GM12878 (cell line): Measurements from ENCODE around the gene PODN. TPM values are rescaled to one million over a fixed set of nuclear protein-coding genes. Genes with fewer than 3 reads are reported as not detected.

Experiments
- ATAC-seq: fragments of 200-7000 bp; cut with Tn5 transposase; 3 replicates; pipeline ENCODE4 v1.9.1; 2020; ENCODE audit warnings: mild to moderate bottlenecking, moderate library complexity
- BruUV-seq: library from RNA; stranded (reverse); fragments of 400-500 nt; replicated peaks from 2 replicates; lab custom pipeline; 2021; lab: Mats Ljungman, UMichigan
- CTCF ChIA-PET: fragments of 300-600 bp; sonication (Branson Sonifier 250); formaldehyde crosslinking; extraction: SDS; loops from one replicate; lab custom pipeline; 2021; ENCODE audit warnings: inconsistent platforms; lab: Yijun Ruan, JAX
- POLR2A ChIA-PET: fragments of 350-600 bp; formaldehyde crosslinking; extraction: SDS; loops from one replicate; lab custom pipeline; 2021; ENCODE audit warnings: inconsistent platforms; lab: Charles Lee
- RAD21 ChIA-PET: fragments of 300-600 bp; sonication (Branson Sonifier 250); formaldehyde crosslinking; loops from one replicate; lab custom pipeline; 2023; ENCODE audit warnings: antibody characterized with exemption; ENCODE audit not compliant: unreplicated experiment; lab: Charles Lee
- SMC1A ChIA-PET: fragments of 300-600 bp; sonication (Branson Sonifier 250); formaldehyde crosslinking; loops from one replicate; lab custom pipeline; 2023; ENCODE audit not compliant: unreplicated experiment, uncharacterized antibody; lab: Charles Lee
- DNase-seq: peaks from one replicate; pipeline ENCODE4 v3.0.0-alpha.2; 2011; ENCODE audit warnings: low read depth, low spot score
- FAIRE-seq: peaks from 3 replicates; lab custom pipeline; 2011; peaks lifted over from hg19 to GRCh38; lab: Jason Lieb, UNC
- H2AFZ ChIP-seq: 2 replicates; pipeline ENCODE4 v1.6.0; 2011; ENCODE audit warnings: low read depth, low read length, control low read depth; ENCODE audit not compliant: control insufficient read depth
- H3K27ac ChIP-seq: 2 replicates; pipeline ENCODE4 v1.5.1; 2011; ENCODE audit warnings: control low read depth; ENCODE audit not compliant: control insufficient read depth, insufficient read depth
- H3K27me3 ChIP-seq, 2 experiments: replicated peaks in 1 of 2; 2 replicates each; pipeline versions ENCODE4 v1.6.0 to v1.6.1; 2011; ENCODE audit warnings: low read length in 1 of 2; ENCODE audit not compliant: control insufficient read depth in 2 of 2, insufficient read depth in 2 of 2
- H3K36me3 ChIP-seq, 2 experiments: 2 replicates each; pipeline ENCODE4 v1.5.1; 2011; ENCODE audit warnings: low read length in 1 of 2; ENCODE audit not compliant: control insufficient read depth in 2 of 2, insufficient read depth in 2 of 2
- H3K4me1 ChIP-seq: 2 replicates; pipeline ENCODE4 v1.6.1; 2011; ENCODE audit warnings: mild to moderate bottlenecking, low read length, moderate library complexity, mixed read lengths; ENCODE audit not compliant: control insufficient read depth, insufficient read depth
- H3K4me2 ChIP-seq: 2 replicates; pipeline ENCODE4 v1.6.0; 2011; ENCODE audit warnings: control low read depth; ENCODE audit not compliant: control insufficient read depth, insufficient read depth
- H3K4me3 ChIP-seq: fragments of 200-600 bp; sonication (generic); 2 replicates; pipeline ENCODE4 v1.5.1; 2016
- H3K79me2 ChIP-seq: 2 replicates; pipeline ENCODE4 v1.6.0; 2011; ENCODE audit warnings: low read length; ENCODE audit not compliant: control insufficient read depth, insufficient read depth
- H3K9ac ChIP-seq: 2 replicates; pipeline ENCODE4 v1.8.0; 2011; ENCODE audit warnings: low read length, control low read depth, mixed read lengths; ENCODE audit not compliant: control insufficient read depth, insufficient read depth
- H3K9me3 ChIP-seq: replicated peaks from 3 replicates; pipeline ENCODE4 v1.5.1; 2011; ENCODE audit warnings: mild to moderate bottlenecking, low read length; ENCODE audit not compliant: control insufficient read depth, insufficient read depth
- H4K20me1 ChIP-seq: 2 replicates; pipeline ENCODE4 v1.6.0; 2011; ENCODE audit not compliant: control insufficient read depth, insufficient read depth
- FOXK2 ChIP-seq: fragments of 450-650 bp; IDR thresholded peaks from 2 replicates; pipeline ENCODE4 v1.6.1; 2017; ENCODE audit warnings: mild to moderate bottlenecking, moderate library complexity
- MEF2A ChIP-seq: IDR thresholded peaks from 2 replicates; pipeline ENCODE4 v1.6.1; 2011; ENCODE audit warnings: low read depth, mild to moderate bottlenecking, low read length, moderate library complexity; ENCODE audit not compliant: insufficient read depth
- NR2C1 ChIP-seq: fragments of 450-650 bp; IDR thresholded peaks from 2 replicates; pipeline ENCODE4 v1.6.1; 2017; ENCODE audit warnings: antibody characterized with exemption, mild to moderate bottlenecking, moderate library complexity
- SMAD1 ChIP-seq: fragments of 450-650 bp; IDR thresholded peaks from 2 replicates; pipeline ENCODE4 v1.6.1; 2018; ENCODE audit warnings: mild to moderate bottlenecking, low read depth; ENCODE audit not compliant: partially characterized antibody
- ZNF274 ChIP-seq: IDR thresholded peaks from one replicate; pipeline ENCODE4 v1.8.0; 2011; ENCODE audit not compliant: insufficient read length, insufficient read depth
- WGBS: methylation state at CpG from one replicate; pipeline ENCODE4 v1.1.6; 2016; ENCODE audit warnings: low lambda C conversion rate; ENCODE audit not compliant: insufficient replicate concordance, insufficient coverage; ENCODE audit errors: missing lambda C conversion rate; 5-methylcytosine and 5-hydroxymethylcytosine counted together
- in situ Hi-C: fragments of 300-500 bp; cut with MboI; formaldehyde crosslinking; loops from 9 replicates; pipeline ENCODE4 v1.14.3; 2018; ENCODE audit warnings: mixed read lengths
- intact Hi-C: fragments of 100-400 bp; cut with micrococcal nuclease; formaldehyde crosslinking; loops from one replicate; pipeline ENCODE4 v1.14.2; 2022; ENCODE audit not compliant: unreplicated experiment
- polyA plus RNA-seq, 11 experiments: library from polyadenylated mRNA; depleted of rRNA in 4 of 11; unstranded in 6 of 11; stranded (reverse) in 5 of 11; fragments of >200 nt; fragmentation: Nextera tagmentation in 4 of 11; fragmentation: Illumina TruSeq in 1 of 11; extraction: Ambion mirVana in 4 of 11; extraction: Trizol in 1 of 11; gene quantifications; 1 replicate in 1 of 11; 2 replicates in 10 of 11; pipeline versions ENCODE4 v1.2.1 to v1.2.3, GENCODE V29; 2011 to 2016; ENCODE audit warnings: inconsistent platforms in 2 of 11, missing spikeins in 2 of 11, low read depth in 1 of 11
- total RNA-seq, 4 experiments: library from RNA; depleted of rRNA in 3 of 4; stranded (reverse); fragments of >200 nt in 3 of 4; fragmentation: Illumina TruSeq in 1 of 4; extraction: Trizol in 1 of 4; gene quantifications; 2 replicates each; pipeline versions ENCODE4 v1.2.1 to v1.2.3, GENCODE V29; 2013 to 2021
- TF ChIP-seq, protein P1 (sequence below): fragments of 450-650 bp; formaldehyde crosslinking; IDR thresholded peaks from 2 replicates; pipeline ENCODE4 v1.4.0; 2020; ENCODE audit warnings: mild to moderate bottlenecking, moderate library complexity

Gene PODN
- total and polyA plus RNA-seq, 10 of the 15 experiments (the other 5 are each of a cell fraction or from before 2014, with no cell fraction given) = 0.10 TPM; not detected in 9

DNA sequence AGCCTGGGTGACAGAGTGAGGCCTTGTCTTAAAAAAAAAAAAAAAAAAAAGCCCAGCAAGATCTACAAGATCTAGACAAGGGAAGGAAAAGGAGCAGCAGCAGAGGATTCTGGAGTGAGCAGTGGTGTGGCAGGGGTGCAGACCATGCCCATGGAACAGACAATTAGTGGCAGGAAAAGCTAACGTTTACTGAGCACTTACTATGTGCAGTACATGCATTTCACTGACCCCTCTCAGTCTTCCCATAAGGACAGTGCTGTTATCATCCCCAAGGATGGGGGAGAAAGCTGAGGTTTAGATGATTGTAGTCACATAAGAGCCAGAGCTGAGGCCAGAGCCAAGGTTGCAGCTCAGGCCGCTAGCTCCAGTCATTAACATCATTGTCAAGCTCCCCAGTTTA is 5.9 kb downstream of the PODN start (continued):
- no peak for TF ChIP-seq MEF2A
- no peak for TF ChIP-seq SMAD1
- TF ChIP-seq FOXK2 = no peak
- no peak for TF ChIP-seq ZNF274

DNA sequence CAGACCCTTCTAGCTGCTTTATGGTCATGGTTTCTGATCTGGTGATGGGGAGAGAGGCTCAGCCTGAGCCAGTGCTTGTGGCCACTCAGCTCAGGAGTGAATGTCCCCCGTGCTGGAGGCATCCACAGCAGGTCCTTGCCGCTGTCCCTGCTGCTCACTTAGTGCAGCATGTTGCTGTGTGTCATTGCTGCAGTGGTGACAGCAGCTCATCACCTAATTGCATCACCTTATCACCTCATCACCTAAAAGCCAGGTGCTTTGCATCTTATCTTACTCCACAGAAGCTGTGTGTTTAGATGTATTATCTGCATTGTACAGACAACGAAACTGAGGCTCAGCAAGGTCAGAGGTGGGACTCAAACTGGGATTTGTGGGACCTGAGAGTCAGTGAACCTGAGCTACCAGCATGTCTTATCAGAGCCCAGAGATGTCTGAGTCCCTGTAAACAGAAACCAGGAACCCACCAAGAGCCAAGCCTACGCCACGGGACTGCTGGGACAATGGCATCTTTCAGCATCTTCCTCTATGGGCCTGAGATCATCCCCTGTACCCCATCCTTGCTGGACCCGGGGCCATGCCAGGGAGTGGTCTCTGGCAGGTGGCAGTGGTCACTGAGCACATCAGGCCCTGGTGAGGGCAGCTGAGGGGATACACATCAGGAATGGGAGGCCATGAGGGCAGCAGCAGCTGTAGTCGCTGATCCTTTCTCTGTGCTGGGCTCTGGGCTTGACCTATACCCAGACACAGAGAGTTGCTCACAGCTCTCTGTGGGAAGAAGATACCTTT is 6.5 kb downstream of the PODN start:
- no peak overlapping the region for H3K4me2 ChIP-seq
- no peaks in the 10 kb centered on the region for H4K20me1 ChIP-seq
- 54% methylated on average over 7 of the region's 7 CpGs for WGBS
- no peak for TF ChIP-seq NR2C1
- TF ChIP-seq, protein P1, sequence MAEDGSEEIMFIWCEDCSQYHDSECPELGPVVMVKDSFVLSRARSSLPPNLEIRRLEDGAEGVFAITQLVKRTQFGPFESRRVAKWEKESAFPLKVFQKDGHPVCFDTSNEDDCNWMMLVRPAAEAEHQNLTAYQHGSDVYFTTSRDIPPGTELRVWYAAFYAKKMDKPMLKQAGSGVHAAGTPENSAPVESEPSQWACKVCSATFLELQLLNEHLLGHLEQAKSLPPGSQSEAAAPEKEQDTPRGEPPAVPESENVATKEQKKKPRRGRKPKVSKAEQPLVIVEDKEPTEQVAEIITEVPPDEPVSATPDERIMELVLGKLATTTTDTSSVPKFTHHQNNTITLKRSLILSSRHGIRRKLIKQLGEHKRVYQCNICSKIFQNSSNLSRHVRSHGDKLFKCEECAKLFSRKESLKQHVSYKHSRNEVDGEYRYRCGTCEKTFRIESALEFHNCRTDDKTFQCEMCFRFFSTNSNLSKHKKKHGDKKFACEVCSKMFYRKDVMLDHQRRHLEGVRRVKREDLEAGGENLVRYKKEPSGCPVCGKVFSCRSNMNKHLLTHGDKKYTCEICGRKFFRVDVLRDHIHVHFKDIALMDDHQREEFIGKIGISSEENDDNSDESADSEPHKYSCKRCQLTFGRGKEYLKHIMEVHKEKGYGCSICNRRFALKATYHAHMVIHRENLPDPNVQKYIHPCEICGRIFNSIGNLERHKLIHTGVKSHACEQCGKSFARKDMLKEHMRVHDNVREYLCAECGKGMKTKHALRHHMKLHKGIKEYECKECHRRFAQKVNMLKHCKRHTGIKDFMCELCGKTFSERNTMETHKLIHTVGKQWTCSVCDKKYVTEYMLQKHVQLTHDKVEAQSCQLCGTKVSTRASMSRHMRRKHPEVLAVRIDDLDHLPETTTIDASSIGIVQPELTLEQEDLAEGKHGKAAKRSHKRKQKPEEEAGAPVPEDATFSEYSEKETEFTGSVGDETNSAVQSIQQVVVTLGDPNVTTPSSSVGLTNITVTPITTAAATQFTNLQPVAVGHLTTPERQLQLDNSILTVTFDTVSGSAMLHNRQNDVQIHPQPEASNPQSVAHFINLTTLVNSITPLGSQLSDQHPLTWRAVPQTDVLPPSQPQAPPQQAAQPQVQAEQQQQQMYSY (CRISPR knock-in tag) = no peak
- H3K27me3 ChIP-seq = no peaks in the 10 kb centered on the region; a peak in 2 of 4 replicates
- H3K4me1 ChIP-seq = no peaks in the 10 kb centered on the region
- intact Hi-C loops (no loop called here), in situ Hi-C loops (no loop called here)
- no peaks in the 10 kb centered on the region for H3K9me3 ChIP-seq
- POLR2A ChIA-PET = no interaction called here
- ATAC-seq = no peak
- SMC1A ChIA-PET = interaction anchor here (1.8 kb wide), 1 partner anchor 9 kb away, joined by 6 read pairs; no protein-coding TSS in a partner anchor
- no peaks in the 10 kb centered on the region for H3K36me3 ChIP-seq
- CTCF ChIA-PET = interaction anchor here (0.8 kb wide), 1 partner anchor 14 kb away, joined by 3 read pairs; no protein-coding TSS in a partner anchor
- no peak for FAIRE-seq
- BruUV-seq = no TSS peak
- no peak overlapping the region for H3K9ac ChIP-seq
- no peak overlapping the region for H3K27ac ChIP-seq
- H3K4me3 ChIP-seq = no peak overlapping the region
- RAD21 ChIA-PET = no interaction called here
- no peak overlapping the region for H2AFZ ChIP-seq
- no peak for DNase-seq
- no peaks in the 10 kb centered on the region for H3K79me2 ChIP-seq
